ENCODE measurements around the gene PLCB4.

- TF ChIP-seq REST (IDR thresholded peaks at IDR 0.05; ENCODE audit: insufficient read depth in 1 of 2, low read depth in 2 of 2, low read length in 2 of 2): no peak
- no peak for TF ChIP-seq POLR2AphosphoS5 (IDR thresholded peaks at IDR 0.05; ENCODE audit: low read depth, low read length)
- TF ChIP-seq TAF1 (IDR thresholded peaks at IDR 0.05; ENCODE audit: borderline replicate concordance, insufficient read depth, low read length): no peak
- TF ChIP-seq SIN3A (IDR thresholded peaks at IDR 0.05; ENCODE audit: borderline replicate concordance, insufficient read depth, low read length): no peak
Measured at GRCh38 chr20:9043364-9043763, 25.5 kb upstream of the PLCB4 start.

All from PFSK-1 (cell line).